ENCODE data around the gene ATOH7.
"Not testable (repeated sequence)": the region's sequence is repeated elsewhere in the genome, so short reads cannot be mapped to it uniquely, and the experiment has no call there.

Gene ATOH7

DNA sequence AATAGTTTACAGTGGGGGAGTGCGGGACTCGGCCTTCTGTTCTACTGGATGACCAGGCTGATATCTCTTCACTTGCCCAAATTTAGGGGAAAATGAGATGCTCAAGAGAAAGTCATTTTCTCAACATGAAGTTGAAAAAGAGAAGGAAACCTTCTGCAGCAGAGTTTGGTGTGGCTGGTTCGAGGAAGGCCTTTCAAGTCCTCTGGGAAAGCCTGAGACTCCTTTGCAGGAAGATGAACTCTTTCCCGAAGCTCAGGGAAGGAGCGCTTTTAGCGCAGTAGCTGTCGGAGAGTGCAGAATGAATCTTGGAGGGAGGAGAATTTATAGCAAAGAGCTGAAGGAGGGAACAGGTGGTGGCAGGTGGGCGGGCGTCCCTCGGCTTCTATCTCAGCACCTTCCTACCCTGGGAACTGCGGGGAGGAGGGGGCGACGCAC lies at the start of gene ATOH7:
Gene ATOH7 (minus strand): TSS at position 297 of the 435 bp plus-strand sequence. CDS start 436 bp downstream, outside the sequence.
- no peak for DNase-seq (ENCODE audit: low read depth in 1 of 2, low spot score in 1 of 2)

DNA sequence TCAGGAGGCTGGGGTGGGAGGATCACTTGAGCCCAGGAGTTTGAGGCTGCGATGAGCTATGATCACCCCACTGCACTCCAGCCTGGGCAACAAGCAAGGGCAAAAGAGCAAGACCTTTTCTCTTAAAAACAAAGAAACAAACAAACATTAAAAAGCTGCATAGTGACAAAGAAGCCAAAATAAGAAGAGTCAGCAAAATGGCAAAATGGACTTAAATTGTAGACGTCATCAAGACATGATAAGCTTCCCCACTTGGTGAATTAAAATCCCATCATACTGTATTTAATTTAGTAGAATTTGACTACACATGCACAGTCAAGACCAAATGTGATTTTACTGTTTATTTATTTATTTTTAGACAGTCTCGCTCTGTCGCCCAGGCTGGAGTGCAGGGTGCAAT lies 48.8 kb upstream of the ATOH7 start:
- DNase-seq (ENCODE audit: low read depth in 1 of 2, low spot score in 1 of 2), result no peak

- DNase-seq (ENCODE audit: low read depth in 1 of 2, low spot score in 1 of 2), result not testable (repeated sequence)
These were observed 47.2 kb upstream of the ATOH7 start for GRCh38 chr10:68278906-68279753.

DNA sequence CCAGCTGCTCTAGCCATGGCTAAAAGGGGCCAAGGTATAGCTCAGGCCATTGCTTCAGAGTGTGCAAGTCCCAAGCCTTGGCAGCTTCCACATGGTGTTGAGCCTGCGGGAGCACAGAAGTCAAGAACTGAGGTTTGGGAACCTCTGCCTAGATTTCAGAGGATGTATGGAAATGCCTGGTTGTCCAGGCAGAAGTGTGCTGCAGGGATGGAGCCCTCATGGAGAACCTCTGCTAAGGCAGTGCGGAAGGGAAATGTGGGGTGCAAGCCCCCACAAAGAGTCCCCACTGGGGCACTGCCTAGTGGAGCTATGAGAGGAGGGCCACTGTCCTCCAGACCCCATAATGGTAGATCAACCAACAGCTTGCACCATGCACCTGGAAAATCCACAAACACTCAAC lies 45.9 kb upstream of the ATOH7 start:
- not testable (repeated sequence) for DNase-seq (ENCODE audit: low read depth in 1 of 2, low spot score in 1 of 2)

GRCh38 chr10:68276224-68276623 lies 44.3 kb upstream of the ATOH7 start:
- no peak for DNase-seq (ENCODE audit: low read depth in 1 of 2, low spot score in 1 of 2)

GRCh38 chr10:68275600-68276126 lies 43.8 kb upstream of the ATOH7 start:
- no peak for DNase-seq (ENCODE audit: low read depth in 1 of 2, low spot score in 1 of 2)

DNA sequence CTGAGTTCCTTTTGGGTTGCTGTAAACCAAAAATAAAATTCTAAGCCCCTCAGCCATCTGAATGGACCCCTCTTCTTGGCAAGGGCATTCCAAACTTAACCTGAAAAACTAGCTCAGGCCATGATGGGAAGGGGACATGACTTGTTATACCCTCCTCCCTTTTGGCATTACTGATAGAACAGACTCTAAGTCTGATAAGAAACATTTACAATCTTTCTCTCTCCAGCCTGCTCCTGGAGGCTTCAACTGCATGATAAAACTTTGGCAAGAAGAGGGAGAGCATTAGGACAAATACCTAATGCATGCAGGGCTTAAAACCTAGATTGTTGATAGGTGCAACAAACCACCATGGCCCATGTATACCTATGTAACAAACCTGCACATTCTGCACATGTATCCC lies 40.9 kb upstream of the ATOH7 start:
- DNase-seq (ENCODE audit: low read depth in 1 of 2, low spot score in 1 of 2), result no peak

DNA sequence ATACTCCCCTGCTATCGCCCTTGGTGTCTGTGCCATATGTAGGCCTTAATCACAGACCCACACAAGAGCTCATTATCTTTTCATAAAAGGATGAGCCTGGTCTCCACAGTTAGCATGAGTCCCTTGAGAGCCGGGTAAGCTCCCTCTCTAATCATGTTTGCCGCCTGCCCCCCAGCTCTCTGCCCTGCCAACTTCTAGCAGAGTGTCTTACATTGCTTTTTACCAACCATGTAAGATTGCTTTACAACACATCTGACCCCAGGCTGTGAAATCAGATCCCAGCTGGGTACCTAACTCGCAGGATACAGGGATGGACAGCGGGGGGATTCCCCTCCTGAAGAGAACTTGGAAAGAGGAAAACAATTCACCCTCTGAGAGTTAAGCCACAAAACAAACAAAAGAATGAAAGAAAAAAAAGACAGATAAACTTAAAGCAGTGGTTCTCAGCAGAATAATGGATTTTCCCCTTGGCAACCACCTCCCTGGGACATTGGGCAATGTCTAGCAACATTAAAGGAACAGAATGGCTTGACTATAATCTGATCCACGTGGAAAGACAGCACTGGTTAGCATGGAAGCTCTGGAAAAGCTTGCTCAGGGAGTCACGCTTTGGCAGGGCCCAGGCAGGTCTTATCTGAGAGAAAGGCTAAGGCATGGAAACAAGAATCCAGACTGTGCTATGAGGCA lies 39.4 kb upstream of the ATOH7 start:
- no peak for DNase-seq (ENCODE audit: low read depth in 1 of 2, low spot score in 1 of 2)

GRCh38 chr10:68269562-68270290 lies 37.8 kb upstream of the ATOH7 start:
- DNase-seq (ENCODE audit: low read depth in 1 of 2, low spot score in 1 of 2), result no peak

GRCh38 chr10:68261132-68261856 lies 29.4 kb upstream of the ATOH7 start:
- DNase-seq (ENCODE audit: low read depth in 1 of 2, low spot score in 1 of 2), result no peak

- no peak for DNase-seq (ENCODE audit: low read depth in 1 of 2, low spot score in 1 of 2)
These were observed 21.4 kb upstream of the ATOH7 start for GRCh38 chr10:68253346-68253745.

GRCh38 chr10:68251625-68252495 lies 19.9 kb upstream of the ATOH7 start:
- no peak for DNase-seq (ENCODE audit: low read depth in 1 of 2, low spot score in 1 of 2)

- DNase-seq (ENCODE audit: low read depth in 1 of 2, low spot score in 1 of 2), result no peak
These were observed 19.2 kb upstream of the ATOH7 start for GRCh38 chr10:68251151-68251550.

DNA sequence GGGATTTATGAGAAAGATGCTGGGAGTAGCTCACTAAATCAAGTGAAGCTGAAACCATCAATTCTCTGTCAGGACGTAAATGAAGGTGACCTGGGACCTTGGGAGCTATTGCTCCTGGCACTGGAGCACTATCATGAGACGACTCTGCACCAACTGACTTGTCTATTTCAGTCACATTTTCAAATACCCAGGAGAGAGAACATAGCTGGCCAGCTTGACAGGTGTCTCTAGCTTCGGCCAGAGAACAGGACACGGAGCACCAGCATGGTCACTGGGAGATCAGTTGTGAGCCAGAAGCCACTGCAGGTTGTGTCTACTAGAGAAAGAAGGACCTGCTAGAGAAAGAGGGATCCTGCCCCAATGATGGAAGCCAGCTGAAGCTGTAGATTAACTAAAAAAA lies 17.4 kb upstream of the ATOH7 start:
- no peak for DNase-seq (ENCODE audit: low read depth in 1 of 2, low spot score in 1 of 2)

DNA sequence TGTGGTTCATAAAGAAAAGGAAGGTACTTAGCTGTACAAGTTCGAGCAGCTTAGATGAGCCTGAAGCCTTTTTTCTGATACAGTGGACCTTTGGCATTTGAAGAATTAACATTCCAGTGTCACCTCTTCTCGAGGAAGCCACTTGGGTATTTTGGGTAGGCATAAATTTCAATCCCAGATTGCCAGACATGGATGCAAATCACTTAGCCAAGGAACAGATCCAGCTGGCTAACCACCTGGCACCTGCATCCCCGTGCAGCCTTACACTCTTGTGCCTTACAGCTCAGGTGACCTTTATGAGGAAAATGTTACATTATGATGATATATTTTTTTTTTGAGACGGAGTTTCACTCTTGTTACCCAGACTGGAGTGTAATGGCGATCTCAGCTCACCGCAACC lies 16.0 kb upstream of the ATOH7 start:
- no peak for DNase-seq (ENCODE audit: low read depth in 1 of 2, low spot score in 1 of 2)

GRCh38 chr10:68246397-68246796 lies 14.5 kb upstream of the ATOH7 start:
- not testable (repeated sequence) for DNase-seq (ENCODE audit: low read depth in 1 of 2, low spot score in 1 of 2)

- no peak for DNase-seq (ENCODE audit: low read depth in 1 of 2, low spot score in 1 of 2)
These were observed 10.1 kb upstream of the ATOH7 start for GRCh38 chr10:68242051-68242450.

DNA sequence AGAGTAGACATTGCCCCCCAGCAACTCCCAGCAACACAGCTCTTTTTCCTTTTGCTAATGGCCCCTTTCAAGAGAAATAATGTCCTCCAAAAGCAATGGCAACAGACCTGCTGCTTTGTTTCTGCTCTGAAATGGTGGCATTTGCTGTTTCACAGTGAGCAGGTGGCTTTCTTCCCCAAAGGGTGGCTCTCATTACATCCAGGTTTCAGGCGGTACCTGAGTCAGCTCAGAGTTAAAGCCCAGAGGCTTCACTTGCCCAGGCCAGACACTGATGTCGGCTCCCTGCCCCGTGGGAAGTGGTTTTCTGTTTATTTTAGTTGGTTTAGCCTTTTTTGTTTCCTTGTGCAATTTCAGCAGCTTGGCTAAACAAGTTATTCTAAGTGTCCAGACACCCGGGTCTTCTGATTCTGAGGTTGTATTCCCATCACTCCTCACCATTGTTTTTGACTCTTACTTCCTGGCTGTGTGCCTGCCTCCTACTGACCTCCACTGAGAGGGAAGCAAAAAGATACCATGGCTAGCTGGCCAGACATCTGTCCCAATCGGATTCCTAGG lies 7.8 kb upstream of the ATOH7 start:
- no peak for DNase-seq (ENCODE audit: low read depth in 1 of 2, low spot score in 1 of 2)

DNA sequence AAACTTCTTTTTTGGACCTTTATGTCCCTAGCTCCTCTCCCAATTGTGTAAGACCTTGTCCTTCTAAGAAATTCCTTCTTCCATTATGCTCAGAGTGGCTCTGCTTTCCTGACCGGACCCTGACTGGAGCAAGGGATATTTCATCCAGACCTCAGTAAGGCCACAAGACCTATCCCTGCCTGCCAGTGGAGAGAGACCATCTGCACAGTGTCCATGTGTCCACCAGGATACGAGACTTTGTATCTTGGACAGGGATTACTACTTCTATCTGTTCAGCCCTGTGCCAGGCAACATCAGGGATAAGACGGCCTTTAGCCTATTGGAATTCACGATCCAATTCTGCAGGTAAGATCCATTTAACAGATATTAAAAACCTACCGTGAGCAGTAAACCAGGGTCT lies 7.2 kb upstream of the ATOH7 start:
- no peak for DNase-seq (ENCODE audit: low read depth in 1 of 2, low spot score in 1 of 2)

GRCh38 chr10:68238371-68238770 lies 6.5 kb upstream of the ATOH7 start:
- DNase-seq (ENCODE audit: low read depth in 1 of 2, low spot score in 1 of 2), result no peak

All from activated T-helper 1 cell treated with anti-CD3 and anti-CD28 coated beads, Interleukin-2, amount 50 U/mL, for 16 hours (primary cell).